Measurements from ENCODE around the gene NPRL2. TPM values are rescaled to one million over a fixed set of nuclear protein-coding genes. Genes with fewer than 3 reads are reported as not detected.

Gene NPRL2
- total and polyA plus RNA-seq, 9 of the 15 experiments (the other 6 are each of a cell fraction or from before 2014, with no cell fraction given) = 17.4 to 40.4 (median 24.4) TPM

DNA sequence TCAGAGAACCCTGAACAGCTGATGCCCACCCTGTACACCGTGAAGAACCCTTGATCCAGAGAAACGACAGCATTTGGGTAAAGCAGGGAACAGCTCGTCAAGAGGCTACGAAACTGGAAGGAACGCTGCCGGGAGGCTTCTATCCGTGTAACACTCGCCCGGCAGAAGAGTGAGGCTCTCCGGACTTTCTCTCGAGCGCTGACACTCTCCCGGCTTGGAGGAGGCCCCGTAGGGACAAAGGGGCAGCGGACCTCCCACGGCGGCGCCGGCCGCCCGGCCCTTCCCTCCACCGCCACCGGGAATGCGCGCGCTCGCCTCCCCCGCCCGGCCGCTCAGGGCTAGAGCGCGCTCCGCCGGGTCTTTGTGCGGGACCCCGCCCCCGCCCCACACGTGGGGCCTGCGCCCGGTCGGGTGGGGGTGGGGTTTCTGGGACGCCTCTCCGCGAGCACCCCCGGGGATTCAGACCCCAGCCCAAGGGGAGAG is 29.7 kb downstream of the NPRL2 start (continued):
- TF ChIP-seq, protein P1, sequence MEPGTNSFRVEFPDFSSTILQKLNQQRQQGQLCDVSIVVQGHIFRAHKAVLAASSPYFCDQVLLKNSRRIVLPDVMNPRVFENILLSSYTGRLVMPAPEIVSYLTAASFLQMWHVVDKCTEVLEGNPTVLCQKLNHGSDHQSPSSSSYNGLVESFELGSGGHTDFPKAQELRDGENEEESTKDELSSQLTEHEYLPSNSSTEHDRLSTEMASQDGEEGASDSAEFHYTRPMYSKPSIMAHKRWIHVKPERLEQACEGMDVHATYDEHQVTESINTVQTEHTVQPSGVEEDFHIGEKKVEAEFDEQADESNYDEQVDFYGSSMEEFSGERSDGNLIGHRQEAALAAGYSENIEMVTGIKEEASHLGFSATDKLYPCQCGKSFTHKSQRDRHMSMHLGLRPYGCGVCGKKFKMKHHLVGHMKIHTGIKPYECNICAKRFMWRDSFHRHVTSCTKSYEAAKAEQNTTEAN (CRISPR knock-in tag; IDR thresholded peaks at IDR 0.05) = no peak
- no peak for TF ChIP-seq SMC3 (conservative IDR thresholded peaks at IDR 0.05; ENCODE audit: insufficient read depth, low read depth, low read length)
- TF ChIP-seq, protein P2, sequence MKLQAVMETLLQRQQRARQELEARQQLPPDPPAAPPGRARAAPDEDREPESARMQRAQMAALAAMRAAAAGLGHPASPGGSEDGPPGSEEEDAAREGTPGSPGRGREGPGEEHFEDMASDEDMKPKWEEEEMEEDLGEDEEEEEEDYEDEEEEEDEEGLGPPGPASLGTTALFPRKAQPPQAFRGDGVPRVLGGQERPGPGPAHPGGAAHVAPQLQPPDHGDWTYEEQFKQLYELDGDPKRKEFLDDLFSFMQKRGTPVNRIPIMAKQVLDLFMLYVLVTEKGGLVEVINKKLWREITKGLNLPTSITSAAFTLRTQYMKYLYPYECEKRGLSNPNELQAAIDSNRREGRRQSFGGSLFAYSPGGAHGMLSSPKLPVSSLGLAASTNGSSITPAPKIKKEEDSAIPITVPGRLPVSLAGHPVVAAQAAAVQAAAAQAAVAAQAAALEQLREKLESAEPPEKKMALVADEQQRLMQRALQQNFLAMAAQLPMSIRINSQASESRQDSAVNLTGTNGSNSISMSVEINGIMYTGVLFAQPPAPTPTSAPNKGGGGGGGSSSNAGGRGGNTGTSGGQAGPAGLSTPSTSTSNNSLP (IDR thresholded peaks at IDR 0.05; ENCODE audit: borderline replicate concordance, low read depth, low read length) = no peak
- TF ChIP-seq, protein P3, sequence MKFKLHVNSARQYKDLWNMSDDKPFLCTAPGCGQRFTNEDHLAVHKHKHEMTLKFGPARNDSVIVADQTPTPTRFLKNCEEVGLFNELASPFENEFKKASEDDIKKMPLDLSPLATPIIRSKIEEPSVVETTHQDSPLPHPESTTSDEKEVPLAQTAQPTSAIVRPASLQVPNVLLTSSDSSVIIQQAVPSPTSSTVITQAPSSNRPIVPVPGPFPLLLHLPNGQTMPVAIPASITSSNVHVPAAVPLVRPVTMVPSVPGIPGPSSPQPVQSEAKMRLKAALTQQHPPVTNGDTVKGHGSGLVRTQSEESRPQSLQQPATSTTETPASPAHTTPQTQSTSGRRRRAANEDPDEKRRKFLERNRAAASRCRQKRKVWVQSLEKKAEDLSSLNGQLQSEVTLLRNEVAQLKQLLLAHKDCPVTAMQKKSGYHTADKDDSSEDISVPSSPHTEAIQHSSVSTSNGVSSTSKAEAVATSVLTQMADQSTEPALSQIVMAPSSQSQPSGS (CRISPR knock-in tag; IDR thresholded peaks at IDR 0.05) = no peak
- TF ChIP-seq TRIM24 (IDR thresholded peaks at IDR 0.05) = no peak
- TF ChIP-seq, protein P4, sequence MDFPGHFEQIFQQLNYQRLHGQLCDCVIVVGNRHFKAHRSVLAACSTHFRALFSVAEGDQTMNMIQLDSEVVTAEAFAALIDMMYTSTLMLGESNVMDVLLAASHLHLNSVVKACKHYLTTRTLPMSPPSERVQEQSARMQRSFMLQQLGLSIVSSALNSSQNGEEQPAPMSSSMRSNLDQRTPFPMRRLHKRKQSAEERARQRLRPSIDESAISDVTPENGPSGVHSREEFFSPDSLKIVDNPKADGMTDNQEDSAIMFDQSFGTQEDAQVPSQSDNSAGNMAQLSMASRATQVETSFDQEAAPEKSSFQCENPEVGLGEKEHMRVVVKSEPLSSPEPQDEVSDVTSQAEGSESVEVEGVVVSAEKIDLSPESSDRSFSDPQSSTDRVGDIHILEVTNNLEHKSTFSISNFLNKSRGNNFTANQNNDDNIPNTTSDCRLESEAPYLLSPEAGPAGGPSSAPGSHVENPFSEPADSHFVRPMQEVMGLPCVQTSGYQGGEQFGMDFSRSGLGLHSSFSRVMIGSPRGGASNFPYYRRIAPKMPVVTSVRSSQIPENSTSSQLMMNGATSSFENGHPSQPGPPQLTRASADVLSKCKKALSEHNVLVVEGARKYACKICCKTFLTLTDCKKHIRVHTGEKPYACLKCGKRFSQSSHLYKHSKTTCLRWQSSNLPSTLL (IDR thresholded peaks at IDR 0.05) = no peak
- no peak for TF ChIP-seq ARHGAP35 (IDR thresholded peaks at IDR 0.05; ENCODE audit: partially characterized antibody)
- no peak for TF ChIP-seq XRCC5 (IDR thresholded peaks at IDR 0.05; ENCODE audit: low read depth, low read length)
- TF ChIP-seq ZNF589 (CRISPR knock-in tag; IDR thresholded peaks at IDR 0.05; ENCODE audit: low read depth) = no peak
- TF ChIP-seq TCFL5 (CRISPR knock-in tag; conservative IDR thresholded peaks at IDR 0.05) = no peak
- TF ChIP-seq CREB1 (IDR thresholded peaks at IDR 0.05) = no peak
- TF ChIP-seq CREB1 (CRISPR knock-in tag; IDR thresholded peaks at IDR 0.05) = no peak
- TF ChIP-seq ZSCAN29 (IDR thresholded peaks at IDR 0.05) = no peak
- TF ChIP-seq MIER1 (IDR thresholded peaks at IDR 0.05; ENCODE audit: low read depth) = no peak
- TF ChIP-seq NR2C1 (IDR thresholded peaks at IDR 0.05) = no peak
- TF ChIP-seq NR2C1 (tag; IDR thresholded peaks at IDR 0.05) = no peak
- TF ChIP-seq, protein P5, sequence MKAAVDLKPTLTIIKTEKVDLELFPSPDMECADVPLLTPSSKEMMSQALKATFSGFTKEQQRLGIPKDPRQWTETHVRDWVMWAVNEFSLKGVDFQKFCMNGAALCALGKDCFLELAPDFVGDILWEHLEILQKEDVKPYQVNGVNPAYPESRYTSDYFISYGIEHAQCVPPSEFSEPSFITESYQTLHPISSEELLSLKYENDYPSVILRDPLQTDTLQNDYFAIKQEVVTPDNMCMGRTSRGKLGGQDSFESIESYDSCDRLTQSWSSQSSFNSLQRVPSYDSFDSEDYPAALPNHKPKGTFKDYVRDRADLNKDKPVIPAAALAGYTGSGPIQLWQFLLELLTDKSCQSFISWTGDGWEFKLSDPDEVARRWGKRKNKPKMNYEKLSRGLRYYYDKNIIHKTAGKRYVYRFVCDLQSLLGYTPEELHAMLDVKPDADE (conservative IDR thresholded peaks at IDR 0.05; ENCODE audit: control insufficient read depth, low read depth, low read length) = peak; percentile 67; the same call in 1 of the 2 replicates
- TF ChIP-seq HDGF (IDR thresholded peaks at IDR 0.05) = no peak
- TF ChIP-seq PCBP2 (IDR thresholded peaks at IDR 0.05; ENCODE audit: low read depth, low read length, poor library complexity, severe bottlenecking) = no peak
- TF ChIP-seq, protein P6, sequence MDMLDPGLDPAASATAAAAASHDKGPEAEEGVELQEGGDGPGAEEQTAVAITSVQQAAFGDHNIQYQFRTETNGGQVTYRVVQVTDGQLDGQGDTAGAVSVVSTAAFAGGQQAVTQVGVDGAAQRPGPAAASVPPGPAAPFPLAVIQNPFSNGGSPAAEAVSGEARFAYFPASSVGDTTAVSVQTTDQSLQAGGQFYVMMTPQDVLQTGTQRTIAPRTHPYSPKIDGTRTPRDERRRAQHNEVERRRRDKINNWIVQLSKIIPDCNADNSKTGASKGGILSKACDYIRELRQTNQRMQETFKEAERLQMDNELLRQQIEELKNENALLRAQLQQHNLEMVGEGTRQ (CRISPR knock-in tag; IDR thresholded peaks at IDR 0.05) = peak; percentile 68

All from K562 (cell line).